ENCODE measurements around the gene IL23A.
"Not testable (repeated sequence)": the region's sequence is repeated elsewhere in the genome, so short reads cannot be mapped to it uniquely, and the experiment has no call there.

Gene IL23A, protein sequence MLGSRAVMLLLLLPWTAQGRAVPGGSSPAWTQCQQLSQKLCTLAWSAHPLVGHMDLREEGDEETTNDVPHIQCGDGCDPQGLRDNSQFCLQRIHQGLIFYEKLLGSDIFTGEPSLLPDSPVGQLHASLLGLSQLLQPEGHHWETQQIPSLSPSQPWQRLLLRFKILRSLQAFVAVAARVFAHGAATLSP

DNA sequence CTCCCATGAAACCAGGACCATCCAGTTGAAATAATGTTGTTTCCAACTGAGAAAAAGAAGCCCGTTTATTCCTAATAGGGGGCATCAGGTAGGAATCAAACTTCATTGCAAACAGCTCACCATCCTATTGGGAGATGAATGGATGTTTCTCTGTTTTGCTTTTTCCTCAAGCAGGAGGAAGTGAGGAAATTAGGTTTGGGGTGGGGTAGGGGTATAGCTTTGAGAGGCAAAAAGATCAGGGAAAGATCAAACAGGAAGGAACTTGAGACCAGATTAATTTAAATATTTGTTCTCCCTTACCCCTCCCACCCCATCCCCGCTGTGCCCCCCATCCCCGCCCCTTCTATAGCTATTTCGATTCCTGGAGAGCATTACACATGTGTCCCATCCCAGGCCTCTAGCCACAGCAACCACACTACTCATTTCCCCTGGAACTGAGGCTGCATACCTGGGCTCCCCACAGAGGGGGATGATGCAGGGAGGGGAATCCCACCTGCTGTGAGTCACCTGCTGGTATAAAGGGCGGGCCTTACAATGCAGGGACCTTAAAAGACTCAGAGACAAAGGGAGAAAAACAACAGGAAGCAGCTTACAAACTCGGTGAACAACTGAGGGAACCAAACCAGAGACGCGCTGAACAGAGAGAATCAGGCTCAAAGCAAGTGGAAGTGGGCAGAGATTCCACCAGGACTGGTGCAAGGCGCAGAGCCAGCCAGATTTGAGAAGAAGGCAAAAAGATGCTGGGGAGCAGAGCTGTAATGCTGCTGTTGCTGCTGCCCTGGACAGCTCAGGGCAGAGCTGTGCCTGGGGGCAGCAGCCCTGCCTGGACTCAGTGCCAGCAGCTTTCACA is at the start of gene IL23A:
Gene IL23A, plus strand, starts transcription at position 577 of the 850 bp plus-strand sequence. Its CDS starts 161 bp downstream, at position 738.
- DNase-seq: peak; percentile 91

DNA sequence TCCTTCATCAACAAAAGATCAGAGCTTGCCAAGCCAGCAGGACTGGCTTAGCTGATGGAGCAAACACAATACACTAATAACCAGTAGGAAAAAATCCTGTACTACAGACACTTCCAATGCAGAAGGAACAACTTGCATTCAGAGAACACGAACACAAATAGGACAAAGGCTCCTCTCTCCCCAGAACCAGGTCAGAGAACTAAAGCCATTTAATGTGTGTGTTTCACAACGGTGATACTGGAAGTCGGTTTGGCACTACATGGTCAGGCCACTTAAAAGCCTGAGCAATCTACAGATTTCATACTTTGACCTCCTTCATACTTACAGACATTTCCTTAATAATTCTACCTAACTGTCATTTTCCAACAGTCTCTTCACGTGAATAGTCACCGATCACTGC is 44.9 kb upstream of the IL23A start:
- no peak for DNase-seq

DNA sequence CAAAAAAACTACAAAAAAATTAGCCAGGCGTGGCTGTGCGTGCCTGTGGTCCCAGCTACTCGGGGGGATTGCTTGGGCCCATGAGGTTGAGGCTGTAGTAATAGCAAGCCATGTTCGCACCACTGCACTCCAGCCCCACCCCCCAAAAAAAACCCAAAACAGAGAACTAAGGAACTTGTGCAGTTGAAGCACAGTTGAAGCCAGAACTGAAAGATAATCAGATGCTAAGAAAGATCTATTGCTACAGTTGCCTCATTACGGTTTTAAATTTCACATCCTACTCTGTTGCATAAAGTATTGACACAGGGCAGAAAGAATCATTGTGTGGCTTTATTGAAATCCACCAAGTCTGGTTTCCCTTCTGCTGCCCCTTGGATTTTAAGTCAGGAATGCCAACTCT is 42.4 kb upstream of the IL23A start:
- no peak for DNase-seq

DNA sequence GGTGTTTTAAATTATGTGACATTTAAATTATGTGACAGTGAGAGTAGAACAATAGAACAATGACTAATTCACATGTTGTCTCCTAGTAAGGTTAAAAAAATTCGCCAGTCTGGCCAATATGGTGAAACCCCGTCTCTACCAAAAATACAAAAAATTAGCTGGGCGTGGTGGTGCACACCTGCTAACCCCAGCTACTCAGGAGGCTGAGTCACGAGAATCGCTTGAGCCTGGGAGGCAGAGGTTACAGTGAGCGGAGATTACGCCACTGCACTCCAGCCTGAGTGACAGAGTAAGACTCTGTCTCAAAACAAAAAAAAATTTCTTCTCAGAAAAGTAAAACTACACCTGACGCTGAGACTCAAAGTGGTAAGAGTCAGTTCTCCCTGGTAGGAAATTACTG is 41.3 kb upstream of the IL23A start:
- peak; percentile 27 for DNase-seq

GRCh38 chr12:56298828-56299227 is 39.9 kb upstream of the IL23A start:
- no peak for DNase-seq

GRCh38 chr12:56299308-56299852 is 39.3 kb upstream of the IL23A start:
- peak; percentile 35 for DNase-seq

DNA sequence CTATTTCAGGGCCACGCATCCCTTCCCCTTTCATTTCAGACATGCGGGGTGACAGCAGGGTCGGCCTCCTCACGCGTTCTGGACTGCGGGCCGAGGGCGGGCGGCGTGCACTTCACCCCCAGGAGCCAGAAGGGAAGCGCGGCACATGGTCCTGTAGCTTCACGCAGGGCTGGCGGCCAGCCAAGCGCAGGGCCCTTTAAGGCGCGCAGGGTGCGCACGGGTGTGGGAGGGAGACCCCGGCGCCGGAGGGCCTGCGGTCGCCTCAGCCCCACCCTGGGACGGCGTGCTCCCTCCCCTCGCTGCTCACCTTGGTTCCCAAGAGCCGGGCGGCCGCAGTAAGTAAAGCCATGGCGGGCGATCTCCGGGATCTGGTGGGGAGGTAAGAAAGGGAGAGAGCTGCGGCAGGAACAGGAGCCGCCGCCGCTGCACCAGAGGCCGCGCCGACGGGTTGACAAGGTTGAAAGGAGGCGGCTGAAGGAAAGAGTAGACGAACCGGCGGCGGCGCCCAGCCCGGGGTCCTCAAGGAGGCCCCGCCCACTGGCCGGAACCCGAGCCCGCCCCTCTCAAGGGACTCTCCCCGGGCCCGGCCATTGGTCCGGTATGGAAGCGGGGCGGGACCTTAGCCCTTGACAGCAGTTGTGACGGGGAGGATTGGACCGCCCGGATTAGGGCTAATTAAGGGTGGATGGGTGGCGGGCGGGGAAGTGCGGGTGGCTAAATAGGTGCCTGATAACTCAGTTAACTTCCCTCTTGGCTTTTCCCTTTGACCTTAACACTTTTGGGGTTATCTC is 38.6 kb upstream of the IL23A start, which contains the start of gene CS:
Gene CS, minus strand, starts transcription at position 478 of the 791 bp plus-strand sequence. Its CDS starts 129 bp downstream, at position 349.
- peak; percentile 99 for DNase-seq

DNA sequence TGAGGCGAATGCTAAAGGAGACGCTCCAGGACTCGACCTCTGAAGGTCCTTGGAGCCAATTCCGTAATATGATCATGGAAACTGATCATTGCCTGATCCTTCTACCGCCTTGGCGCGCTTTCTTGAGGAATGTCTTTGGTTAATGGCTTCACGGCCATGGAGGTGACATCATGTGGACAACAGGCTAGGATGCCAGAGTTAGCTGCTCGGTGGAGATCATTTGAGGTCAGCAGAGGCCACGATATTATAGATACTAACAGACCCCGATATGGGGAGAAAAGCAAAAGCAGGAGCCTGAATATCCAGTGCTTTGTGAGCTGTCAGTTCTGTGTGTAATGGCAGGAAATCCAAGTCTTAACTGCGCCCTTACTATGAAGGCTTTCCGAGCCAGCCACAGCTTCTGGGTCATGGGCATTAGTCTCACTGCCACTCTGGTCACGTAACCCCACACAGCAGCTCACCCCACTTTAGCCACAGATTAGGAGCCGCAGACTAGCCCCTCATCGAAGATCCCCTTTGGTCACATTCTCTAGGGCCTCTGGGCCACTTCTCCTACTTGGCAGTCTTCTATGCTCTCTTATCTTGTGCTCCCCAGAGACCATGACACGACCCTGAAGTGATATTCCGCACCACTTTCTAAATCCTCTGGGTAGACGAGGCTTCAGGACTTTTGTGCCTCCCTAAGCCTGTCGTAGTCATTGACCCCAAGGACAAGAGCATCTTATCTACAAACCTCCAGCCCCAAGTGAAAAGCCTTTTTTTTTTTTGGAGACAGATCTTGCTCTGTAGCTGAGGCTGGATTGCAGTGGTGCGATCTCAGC is 37.8 kb upstream of the IL23A start:
- no peak for DNase-seq

DNA sequence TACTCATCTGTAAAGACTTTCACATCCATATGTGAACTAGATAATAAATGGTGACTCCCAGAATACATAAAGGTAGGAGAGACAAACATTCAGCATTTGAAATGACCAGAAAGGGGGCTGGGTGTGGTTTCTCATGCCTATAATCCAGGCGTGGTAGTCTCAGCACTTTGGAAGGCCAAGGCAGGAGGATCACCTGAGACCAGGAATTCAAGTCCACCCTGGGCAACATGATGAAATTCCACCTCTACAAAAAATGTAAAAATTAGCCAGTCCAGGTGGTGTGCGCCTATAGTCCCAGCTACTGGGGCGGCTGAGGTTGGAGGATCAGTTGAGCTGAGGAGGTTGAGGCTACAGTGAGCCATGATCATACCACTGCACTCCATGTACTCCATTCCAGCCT is 34.4 kb upstream of the IL23A start:
- DNase-seq: no peak

DNA sequence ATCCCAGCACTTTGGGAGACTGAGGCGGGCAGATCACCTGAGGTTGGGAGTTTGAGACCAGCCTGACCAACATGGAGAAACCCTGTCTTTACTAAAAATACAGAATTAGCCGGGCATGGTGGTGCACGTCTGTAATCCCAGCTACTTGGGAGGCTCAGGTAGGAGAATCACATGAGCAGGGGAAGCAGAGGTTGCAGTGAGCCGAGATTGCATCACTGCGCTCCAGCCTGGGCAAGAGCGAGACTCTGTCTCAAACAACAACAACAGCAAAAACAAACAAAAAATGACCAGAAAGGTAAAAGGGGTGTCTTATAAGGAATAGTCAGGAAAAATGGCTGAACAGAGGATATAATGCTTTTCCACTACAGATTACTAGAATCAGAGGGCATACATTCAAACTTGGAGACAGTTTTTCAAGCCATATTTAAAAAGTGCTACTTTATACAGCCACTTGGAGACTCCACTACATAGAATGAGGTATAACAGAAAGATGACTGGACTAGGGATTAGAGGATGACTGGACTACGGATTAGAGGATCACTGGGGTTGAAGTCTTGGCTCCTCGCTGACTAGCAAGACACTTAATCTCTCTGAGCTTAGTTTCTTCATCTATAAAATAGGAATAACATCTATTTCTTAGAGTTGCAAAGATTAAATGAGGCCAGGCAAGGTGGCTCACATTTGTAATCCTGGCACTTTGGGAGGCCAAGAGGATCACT is 33.7 kb upstream of the IL23A start:
- no peak for DNase-seq

DNA sequence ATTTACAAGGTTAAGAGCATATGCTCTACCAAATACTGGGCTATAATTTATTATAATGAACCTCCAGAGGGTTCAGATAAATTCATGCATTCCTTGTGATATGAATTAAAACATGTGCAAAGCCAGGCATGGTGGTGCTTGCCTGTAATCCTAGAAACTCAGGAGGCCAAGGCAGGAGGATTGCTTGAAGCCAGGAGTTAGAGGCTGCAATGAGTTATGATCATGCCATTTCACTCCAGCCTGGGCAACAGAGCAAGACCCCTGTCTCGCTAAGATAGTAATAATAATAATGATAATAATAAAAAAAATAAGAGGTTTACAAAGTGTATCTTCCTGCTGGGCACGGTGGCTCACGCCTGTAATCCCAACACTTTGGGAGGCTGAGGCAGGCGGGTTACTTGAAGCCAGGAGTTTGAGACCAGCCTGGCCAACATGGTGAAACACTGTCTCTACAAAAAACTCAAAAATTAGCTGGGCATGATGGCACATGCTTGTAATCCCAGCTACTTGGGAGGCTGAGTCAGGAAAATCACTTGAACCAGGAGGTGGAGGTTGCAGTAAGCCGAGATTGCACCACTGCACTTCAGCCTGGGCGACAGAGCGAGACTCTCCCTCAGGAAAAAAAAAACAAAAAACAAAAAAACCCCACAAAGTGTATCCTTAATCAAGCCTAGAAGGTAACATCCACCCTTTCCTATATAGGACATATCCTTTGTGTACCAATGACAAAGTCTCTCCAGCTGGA is 31.3 kb upstream of the IL23A start:
- DNase-seq: no peak

GRCh38 chr12:56308714-56309113 is 30.0 kb upstream of the IL23A start:
- no peak for DNase-seq

DNA sequence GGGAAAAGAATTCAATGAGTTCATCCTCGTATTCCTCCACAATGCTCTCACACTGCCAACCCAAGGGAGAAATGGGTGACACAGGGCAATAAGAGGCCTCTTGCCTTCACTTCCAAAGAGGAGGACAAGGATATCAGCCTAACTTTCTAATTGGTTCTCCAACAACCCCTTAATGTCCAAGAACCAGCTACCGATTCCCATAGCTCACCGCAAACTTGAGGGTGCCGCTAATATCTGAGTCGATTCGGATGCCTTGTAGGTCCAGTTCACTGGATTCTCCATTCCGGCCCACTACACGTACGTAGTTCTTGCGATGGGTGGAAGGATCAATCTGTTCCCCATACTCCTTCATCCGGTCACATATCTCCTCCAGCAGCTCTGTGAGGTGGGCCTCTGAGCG is 27.7 kb upstream of the IL23A start:
- DNase-seq: no peak

DNA sequence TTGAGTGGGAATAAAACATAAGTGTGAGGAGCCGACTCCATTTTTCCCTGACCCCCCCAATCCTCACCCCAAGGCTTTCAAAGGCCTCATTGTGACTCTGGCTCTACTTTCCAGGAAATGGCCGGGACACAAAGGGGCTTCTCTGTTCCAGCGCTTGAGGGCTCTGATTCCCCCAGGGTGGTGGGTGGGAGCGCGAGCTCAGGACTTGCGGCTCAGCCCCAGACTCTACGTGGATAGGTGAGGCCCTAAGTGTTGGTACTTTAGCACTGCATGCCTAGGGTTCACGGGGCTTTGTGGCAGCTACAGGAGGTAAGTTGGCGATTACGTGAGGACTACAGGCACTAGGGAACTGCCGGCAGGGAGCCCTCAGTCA is 23.4 kb upstream of the IL23A start:
- peak; percentile 28 for DNase-seq

GRCh38 chr12:56315622-56316473 is 22.8 kb upstream of the IL23A start, which contains the start of gene CNPY2:
Gene CNPY2 (minus strand): TSS chr12:56315988. CDS start chr12:56315217, 771 bp downstream.
- DNase-seq: peak; percentile 96

DNA sequence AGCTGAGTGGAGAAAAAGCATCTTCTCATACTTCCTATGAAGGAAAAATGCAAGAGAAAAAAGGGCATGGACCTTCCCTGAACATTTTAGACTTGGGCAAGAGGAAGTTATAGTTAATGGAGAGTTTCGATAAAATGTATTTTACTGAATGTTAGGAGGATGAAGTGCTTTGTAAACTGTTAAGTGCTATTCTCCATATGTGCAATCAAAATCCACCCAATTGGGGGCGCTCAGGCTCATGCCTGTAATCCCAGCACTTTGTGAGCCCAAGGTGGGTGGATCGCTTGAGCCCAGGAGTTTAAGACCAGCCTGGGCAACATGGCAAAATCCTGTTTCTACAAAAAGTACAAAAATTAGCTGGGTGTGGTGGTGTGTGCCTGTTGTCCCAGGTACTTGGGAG is 21.0 kb upstream of the IL23A start:
- no peak for DNase-seq

DNA sequence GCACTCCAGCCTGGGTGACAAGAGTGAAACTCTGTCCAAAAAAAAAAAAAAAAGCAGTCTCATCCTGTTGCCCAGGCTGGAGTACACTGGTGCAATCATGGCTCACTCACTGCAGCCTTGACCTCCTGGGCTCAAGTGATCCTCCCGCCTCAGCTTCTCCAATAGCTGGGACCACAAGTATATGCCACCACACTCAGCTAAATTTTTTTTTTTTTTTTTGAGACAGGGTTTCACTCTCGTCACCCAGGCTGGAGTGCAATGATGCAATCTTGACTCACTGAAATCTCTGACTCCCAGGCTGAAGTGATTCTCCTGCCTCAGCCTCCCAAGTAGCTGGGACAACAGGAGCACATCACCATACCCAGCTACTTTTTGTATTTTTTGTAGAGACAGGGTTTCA is 17.7 kb upstream of the IL23A start:
- DNase-seq: peak; percentile 32

DNA sequence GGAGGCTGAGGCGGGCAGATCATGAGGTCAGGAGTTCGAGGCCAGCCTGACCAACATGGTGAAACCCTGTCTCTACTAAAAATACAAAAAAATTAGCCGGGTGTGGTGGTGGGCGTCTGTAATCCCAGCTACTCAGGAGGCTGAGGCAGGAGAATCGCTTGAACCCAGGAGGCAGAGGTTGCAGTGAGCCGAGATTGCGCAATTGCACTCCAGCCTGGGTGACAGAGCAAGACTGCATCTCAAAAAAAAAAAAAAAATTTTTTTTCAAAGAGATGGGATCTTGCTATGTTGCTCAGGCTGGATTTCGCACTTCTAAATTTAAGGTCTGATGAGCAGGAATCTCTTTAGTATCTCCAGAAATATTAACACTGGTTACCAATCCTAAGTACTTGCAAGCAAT is 17.1 kb upstream of the IL23A start:
- DNase-seq: not testable (repeated sequence)

DNA sequence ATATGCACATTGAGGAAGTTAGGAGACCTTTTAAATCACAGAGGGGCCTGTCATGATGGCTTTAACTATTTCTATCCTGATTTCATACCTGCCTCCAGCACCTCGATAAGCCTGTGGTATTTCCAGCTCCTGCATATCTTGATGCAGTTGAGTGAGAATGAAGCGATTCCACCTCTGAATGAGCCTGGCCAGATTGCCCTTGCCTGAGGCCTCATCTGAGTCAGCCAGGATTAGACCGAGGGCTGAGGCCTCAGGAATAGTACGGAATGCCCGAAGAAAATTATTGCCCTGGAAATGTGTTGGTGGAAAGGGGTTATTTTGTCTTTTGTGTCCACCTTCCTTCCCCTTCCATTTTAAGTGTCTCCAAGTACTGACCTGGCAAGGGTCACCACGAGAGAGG is 14.5 kb upstream of the IL23A start:
- DNase-seq: no peak

- DNase-seq: no peak
Measured at GRCh38 chr12:56326126-56326525, 12.6 kb upstream of the IL23A start.

Data from activated CD4-positive, alpha-beta T cell treated with anti-CD3 and anti-CD28 coated beads for 48 hours (primary cell).